GM23338 (cell line): ENCODE results near the gene PPP1R36. TPM values are rescaled to one million over a fixed set of nuclear protein-coding genes. Genes with fewer than 3 reads are reported as not detected.

ENCODE experiments used
- ATAC-seq: fragments of 200-7000 bp; cut with Tn5 transposase; 3 replicates; pipeline ENCODE4 v1.9.1; 2020
- DNase-seq: peaks from one replicate; pipeline ENCODE4 v3.0.0-alpha.2; 2015; ENCODE audit warnings: low spot score
- H2AFZ ChIP-seq: fragments of 200-600 bp; sonication (generic); 2 replicates; pipeline ENCODE4 v1.8.0; 2016; ENCODE audit warnings: antibody characterized with exemption, mild to moderate bottlenecking, moderate library complexity
- H3F3A ChIP-seq: fragments of 200-600 bp; sonication (generic); replicated peaks from 2 replicates; pipeline ENCODE4 v1.8.0; 2017; ENCODE audit warnings: antibody characterized with exemption, mixed run types, low read depth
- H3K27ac ChIP-seq: fragments of 200-600 bp; sonication (generic); 2 replicates; pipeline ENCODE4 v1.6.1; 2016; ENCODE audit warnings: low read depth
- H3K27me3 ChIP-seq: fragments of 200-600 bp; sonication (generic); 2 replicates; pipeline ENCODE4 v1.8.0; 2016; ENCODE audit warnings: mild to moderate bottlenecking, mixed run types, moderate library complexity; ENCODE audit not compliant: insufficient read depth
- H3K36me3 ChIP-seq: fragments of 200-600 bp; sonication (generic); 2 replicates; pipeline ENCODE4 v1.8.0; 2016; ENCODE audit warnings: mild to moderate bottlenecking; ENCODE audit not compliant: insufficient read depth
- H3K4me1 ChIP-seq: fragments of 200-600 bp; sonication (generic); 2 replicates; pipeline ENCODE4 v1.8.0; 2016; ENCODE audit warnings: mild to moderate bottlenecking, moderate library complexity; ENCODE audit not compliant: insufficient read depth
- H3K4me2 ChIP-seq: fragments of 200-600 bp; sonication (generic); 2 replicates; pipeline ENCODE4 v1.7.1; 2017; ENCODE audit warnings: mixed run types
- H3K4me3 ChIP-seq: fragments of 200-600 bp; sonication (generic); 2 replicates; pipeline ENCODE4 v1.6.1; 2016; ENCODE audit warnings: mixed run types
- H3K79me2 ChIP-seq: fragments of 200-600 bp; sonication (generic); replicated peaks from 2 replicates; pipeline ENCODE4 v1.8.0; 2017; ENCODE audit warnings: mild to moderate bottlenecking; ENCODE audit not compliant: insufficient read depth
- H3K9me2 ChIP-seq: fragments of 200-600 bp; sonication (generic); 2 replicates; pipeline ENCODE4 v1.8.0; 2017; ENCODE audit not compliant: insufficient read depth
- H4K20me1 ChIP-seq: fragments of 200-600 bp; sonication (generic); replicated peaks from 2 replicates; pipeline ENCODE4 v1.8.0; 2017; ENCODE audit warnings: mild to moderate bottlenecking; ENCODE audit not compliant: insufficient read depth
- H3K27ac Mint-ChIP-seq: 2 replicates; pipeline ENCODE4 v1.8.0; 2020; ENCODE audit warnings: inconsistent platforms, mild to moderate bottlenecking, moderate library complexity, mixed read lengths
- H3K27me3 Mint-ChIP-seq: 3 replicates; pipeline ENCODE4 v1.8.0; 2022; ENCODE audit warnings: low read depth, mild to moderate bottlenecking, moderate library complexity, mixed read lengths, inconsistent platforms; ENCODE audit not compliant: insufficient read depth, poor library complexity
- H3K36me3 Mint-ChIP-seq: 3 replicates; pipeline ENCODE4 v1.8.0; 2021; ENCODE audit warnings: low read depth, mild to moderate bottlenecking, inconsistent platforms, moderate library complexity, mixed read lengths
- H3K4me1 Mint-ChIP-seq: 3 replicates; pipeline ENCODE4 v1.8.0; 2020; ENCODE audit warnings: mild to moderate bottlenecking, inconsistent platforms, mixed read lengths
- H3K4me3 Mint-ChIP-seq: 3 replicates; pipeline ENCODE4 v1.8.0; 2021; ENCODE audit warnings: moderate library complexity, mild to moderate bottlenecking, inconsistent platforms, mixed read lengths
- H3K9me3 Mint-ChIP-seq: 3 replicates; pipeline ENCODE4 v1.8.0; 2020; ENCODE audit warnings: moderate library complexity, mild to moderate bottlenecking, inconsistent platforms, mixed read lengths
- CREB1 ChIP-seq: fragments of 250-450 bp; sonication (Bioruptor Pico); IDR thresholded peaks from 2 replicates; pipeline ENCODE4 v1.5.0; 2020; ENCODE audit warnings: low read depth, mild to moderate bottlenecking, moderate library complexity
- EZH2 ChIP-seq: fragments of 200-600 bp; sonication (generic); IDR thresholded peaks from one replicate; pipeline ENCODE4 v1.8.0; 2017; ENCODE audit warnings: antibody characterized with exemption, mild to moderate bottlenecking, low read depth; ENCODE audit not compliant: unreplicated experiment
- EZH2phosphoT487 ChIP-seq: fragments of 200-600 bp; sonication (generic); IDR thresholded peaks from one replicate; pipeline ENCODE4 v1.8.1; 2018; ENCODE audit warnings: antibody characterized with exemption; ENCODE audit not compliant: unreplicated experiment
- JUNB ChIP-seq: IDR thresholded peaks from one replicate; pipeline ENCODE4 v1.6.1; 2016; ENCODE audit warnings: antibody characterized with exemption; ENCODE audit not compliant: unreplicated experiment
- NANOG ChIP-seq: IDR thresholded peaks from 2 replicates; pipeline ENCODE4 v1.6.1; 2016; ENCODE audit warnings: antibody characterized with exemption, borderline replicate concordance
- POLR2AphosphoS5 ChIP-seq: IDR thresholded peaks from 2 replicates; pipeline ENCODE4 v1.6.1; 2016; ENCODE audit warnings: antibody characterized with exemption, low read depth
- STAT1 ChIP-seq: IDR thresholded peaks from one replicate; pipeline ENCODE4 v1.6.1; 2016; ENCODE audit warnings: antibody characterized with exemption; ENCODE audit not compliant: unreplicated experiment
- ZNF114 ChIP-seq: fragments of 250-450 bp; sonication (Bioruptor Pico); IDR thresholded peaks from 2 replicates; pipeline ENCODE4 v1.5.0; 2020; ENCODE audit warnings: mild to moderate bottlenecking, moderate library complexity
- ZNF331 ChIP-seq: fragments of 250-450 bp; sonication (Bioruptor Pico); IDR thresholded peaks from 2 replicates; pipeline ENCODE4 v1.5.0; 2020; ENCODE audit warnings: low read depth, mild to moderate bottlenecking, moderate library complexity
- polyA plus RNA-seq: library from polyadenylated mRNA; unstranded; fragments of >200 nt; fragmentation: Nextera tagmentation; extraction: Ambion mirVana; gene quantifications from 2 replicates; pipeline ENCODE4 v1.2.1, GENCODE V29; 2016
- total RNA-seq: library from RNA; depleted of rRNA; stranded (reverse); fragments of >200 nt; shearing (Covaris generic); gene quantifications from 2 replicates; pipeline ENCODE4 v1.2.3, GENCODE V29; 2014
- TF ChIP-seq, protein P1 (sequence below): fragments of 250-450 bp; sonication (Bioruptor Pico); IDR thresholded peaks from 2 replicates; pipeline ENCODE4 v1.5.0; 2020; ENCODE audit warnings: mild to moderate bottlenecking, moderate library complexity
- TF ChIP-seq, protein P2 (sequence below): IDR thresholded peaks from 2 replicates; pipeline ENCODE4 v1.6.1; 2016; ENCODE audit warnings: antibody characterized with exemption
- TF ChIP-seq, protein P3 (sequence below): IDR thresholded peaks from one replicate; pipeline ENCODE4 v1.6.1; 2018; ENCODE audit warnings: antibody characterized with exemption; ENCODE audit not compliant: unreplicated experiment
- TF ChIP-seq, protein P4 (sequence below), 2 experiments: fragments of 200-600 bp in 1 of 2; sonication (generic) in 1 of 2; conservative IDR thresholded peaks; 2 replicates each; pipeline versions ENCODE4 v1.5.1 to v1.6.1; 2016 to 2017; ENCODE audit warnings: antibody characterized with exemption in 2 of 2, low read depth in 2 of 2, mild to moderate bottlenecking in 2 of 2, moderate library complexity in 1 of 2

Gene PPP1R36
- total and polyA plus RNA-seq, 2 experiments from 2014 or later, result 0.42 to 1.4 TPM

DNA sequence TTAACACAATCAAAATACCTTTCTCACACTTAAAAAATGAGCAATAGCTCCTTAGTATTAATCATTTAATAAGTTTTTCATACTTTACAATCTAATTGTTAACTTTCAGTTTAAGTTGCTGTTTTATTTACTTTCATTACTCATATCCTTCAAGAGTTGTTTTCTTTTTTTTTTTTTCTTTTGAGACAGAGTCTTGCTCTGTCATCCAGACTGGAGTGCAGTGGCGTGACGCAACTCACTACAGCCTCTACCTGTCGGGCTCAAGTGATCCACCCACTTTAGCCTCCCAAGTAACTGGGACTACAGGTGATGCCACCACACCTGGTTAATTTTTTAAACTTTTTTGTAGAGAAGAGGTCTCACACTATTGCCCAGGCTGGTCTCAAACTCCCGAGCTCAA is 29.1 kb upstream of the PPP1R36 start:
- H3K4me3 ChIP-seq, result no peak overlapping the region
- no peaks in the 10 kb centered on the region; the same call in 1 of the 2 replicates for H3K36me3 ChIP-seq
- H3K4me1 ChIP-seq, result no peaks in the 10 kb centered on the region
- no peak overlapping the region for H3K4me2 ChIP-seq
- no peak overlapping the region for H3K4me3 Mint-ChIP-seq
- TF ChIP-seq, protein P1, sequence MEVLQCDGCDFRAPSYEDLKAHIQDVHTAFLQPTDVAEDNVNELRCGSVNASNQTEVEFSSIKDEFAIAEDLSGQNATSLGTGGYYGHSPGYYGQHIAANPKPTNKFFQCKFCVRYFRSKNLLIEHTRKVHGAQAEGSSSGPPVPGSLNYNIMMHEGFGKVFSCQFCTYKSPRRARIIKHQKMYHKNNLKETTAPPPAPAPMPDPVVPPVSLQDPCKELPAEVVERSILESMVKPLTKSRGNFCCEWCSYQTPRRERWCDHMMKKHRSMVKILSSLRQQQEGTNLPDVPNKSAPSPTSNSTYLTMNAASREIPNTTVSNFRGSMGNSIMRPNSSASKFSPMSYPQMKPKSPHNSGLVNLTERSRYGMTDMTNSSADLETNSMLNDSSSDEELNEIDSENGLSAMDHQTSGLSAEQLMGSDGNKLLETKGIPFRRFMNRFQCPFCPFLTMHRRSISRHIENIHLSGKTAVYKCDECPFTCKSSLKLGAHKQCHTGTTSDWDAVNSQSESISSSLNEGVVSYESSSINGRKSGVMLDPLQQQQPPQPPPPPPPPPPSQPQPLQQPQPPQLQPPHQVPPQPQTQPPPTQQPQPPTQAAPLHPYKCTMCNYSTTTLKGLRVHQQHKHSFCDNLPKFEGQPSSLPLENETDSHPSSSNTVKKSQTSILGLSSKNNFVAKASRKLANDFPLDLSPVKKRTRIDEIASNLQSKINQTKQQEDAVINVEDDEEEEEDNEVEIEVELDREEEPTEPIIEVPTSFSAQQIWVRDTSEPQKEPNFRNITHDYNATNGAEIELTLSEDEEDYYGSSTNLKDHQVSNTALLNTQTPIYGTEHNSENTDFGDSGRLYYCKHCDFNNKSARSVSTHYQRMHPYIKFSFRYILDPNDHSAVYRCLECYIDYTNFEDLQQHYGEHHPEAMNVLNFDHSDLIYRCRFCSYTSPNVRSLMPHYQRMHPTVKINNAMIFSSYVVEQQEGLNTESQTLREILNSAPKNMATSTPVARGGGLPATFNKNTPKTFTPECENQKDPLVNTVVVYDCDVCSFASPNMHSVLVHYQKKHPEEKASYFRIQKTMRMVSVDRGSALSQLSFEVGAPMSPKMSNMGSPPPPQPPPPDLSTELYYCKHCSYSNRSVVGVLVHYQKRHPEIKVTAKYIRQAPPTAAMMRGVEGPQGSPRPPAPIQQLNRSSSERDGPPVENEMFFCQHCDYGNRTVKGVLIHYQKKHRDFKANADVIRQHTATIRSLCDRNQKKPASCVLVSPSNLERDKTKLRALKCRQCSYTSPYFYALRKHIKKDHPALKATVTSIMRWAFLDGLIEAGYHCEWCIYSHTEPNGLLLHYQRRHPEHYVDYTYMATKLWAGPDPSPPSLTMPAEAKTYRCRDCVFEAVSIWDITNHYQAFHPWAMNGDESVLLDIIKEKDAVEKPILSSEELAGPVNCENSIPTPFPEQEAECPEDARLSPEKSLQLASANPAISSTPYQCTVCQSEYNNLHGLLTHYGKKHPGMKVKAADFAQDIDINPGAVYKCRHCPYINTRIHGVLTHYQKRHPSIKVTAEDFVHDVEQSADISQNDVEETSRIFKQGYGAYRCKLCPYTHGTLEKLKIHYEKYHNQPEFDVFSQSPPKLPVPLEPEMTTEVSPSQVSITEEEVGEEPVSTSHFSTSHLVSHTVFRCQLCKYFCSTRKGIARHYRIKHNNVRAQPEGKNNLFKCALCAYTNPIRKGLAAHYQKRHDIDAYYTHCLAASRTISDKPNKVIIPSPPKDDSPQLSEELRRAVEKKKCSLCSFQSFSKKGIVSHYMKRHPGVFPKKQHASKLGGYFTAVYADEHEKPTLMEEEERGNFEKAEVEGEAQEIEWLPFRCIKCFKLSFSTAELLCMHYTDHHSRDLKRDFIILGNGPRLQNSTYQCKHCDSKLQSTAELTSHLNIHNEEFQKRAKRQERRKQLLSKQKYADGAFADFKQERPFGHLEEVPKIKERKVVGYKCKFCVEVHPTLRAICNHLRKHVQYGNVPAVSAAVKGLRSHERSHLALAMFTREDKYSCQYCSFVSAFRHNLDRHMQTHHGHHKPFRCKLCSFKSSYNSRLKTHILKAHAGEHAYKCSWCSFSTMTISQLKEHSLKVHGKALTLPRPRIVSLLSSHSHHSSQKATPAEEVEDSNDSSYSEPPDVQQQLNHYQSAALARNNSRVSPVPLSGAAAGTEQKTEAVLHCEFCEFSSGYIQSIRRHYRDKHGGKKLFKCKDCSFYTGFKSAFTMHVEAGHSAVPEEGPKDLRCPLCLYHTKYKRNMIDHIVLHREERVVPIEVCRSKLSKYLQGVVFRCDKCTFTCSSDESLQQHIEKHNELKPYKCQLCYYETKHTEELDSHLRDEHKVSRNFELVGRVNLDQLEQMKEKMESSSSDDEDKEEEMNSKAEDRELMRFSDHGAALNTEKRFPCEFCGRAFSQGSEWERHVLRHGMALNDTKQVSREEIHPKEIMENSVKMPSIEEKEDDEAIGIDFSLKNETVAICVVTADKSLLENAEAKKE (CRISPR knock-in tag), result no peak
- TF ChIP-seq ZNF114 (CRISPR knock-in tag), result no peak
- TF ChIP-seq, protein P2, sequence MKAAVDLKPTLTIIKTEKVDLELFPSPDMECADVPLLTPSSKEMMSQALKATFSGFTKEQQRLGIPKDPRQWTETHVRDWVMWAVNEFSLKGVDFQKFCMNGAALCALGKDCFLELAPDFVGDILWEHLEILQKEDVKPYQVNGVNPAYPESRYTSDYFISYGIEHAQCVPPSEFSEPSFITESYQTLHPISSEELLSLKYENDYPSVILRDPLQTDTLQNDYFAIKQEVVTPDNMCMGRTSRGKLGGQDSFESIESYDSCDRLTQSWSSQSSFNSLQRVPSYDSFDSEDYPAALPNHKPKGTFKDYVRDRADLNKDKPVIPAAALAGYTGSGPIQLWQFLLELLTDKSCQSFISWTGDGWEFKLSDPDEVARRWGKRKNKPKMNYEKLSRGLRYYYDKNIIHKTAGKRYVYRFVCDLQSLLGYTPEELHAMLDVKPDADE, result no peak
- TF ChIP-seq EZH2, result no peak
- TF ChIP-seq, protein P3, sequence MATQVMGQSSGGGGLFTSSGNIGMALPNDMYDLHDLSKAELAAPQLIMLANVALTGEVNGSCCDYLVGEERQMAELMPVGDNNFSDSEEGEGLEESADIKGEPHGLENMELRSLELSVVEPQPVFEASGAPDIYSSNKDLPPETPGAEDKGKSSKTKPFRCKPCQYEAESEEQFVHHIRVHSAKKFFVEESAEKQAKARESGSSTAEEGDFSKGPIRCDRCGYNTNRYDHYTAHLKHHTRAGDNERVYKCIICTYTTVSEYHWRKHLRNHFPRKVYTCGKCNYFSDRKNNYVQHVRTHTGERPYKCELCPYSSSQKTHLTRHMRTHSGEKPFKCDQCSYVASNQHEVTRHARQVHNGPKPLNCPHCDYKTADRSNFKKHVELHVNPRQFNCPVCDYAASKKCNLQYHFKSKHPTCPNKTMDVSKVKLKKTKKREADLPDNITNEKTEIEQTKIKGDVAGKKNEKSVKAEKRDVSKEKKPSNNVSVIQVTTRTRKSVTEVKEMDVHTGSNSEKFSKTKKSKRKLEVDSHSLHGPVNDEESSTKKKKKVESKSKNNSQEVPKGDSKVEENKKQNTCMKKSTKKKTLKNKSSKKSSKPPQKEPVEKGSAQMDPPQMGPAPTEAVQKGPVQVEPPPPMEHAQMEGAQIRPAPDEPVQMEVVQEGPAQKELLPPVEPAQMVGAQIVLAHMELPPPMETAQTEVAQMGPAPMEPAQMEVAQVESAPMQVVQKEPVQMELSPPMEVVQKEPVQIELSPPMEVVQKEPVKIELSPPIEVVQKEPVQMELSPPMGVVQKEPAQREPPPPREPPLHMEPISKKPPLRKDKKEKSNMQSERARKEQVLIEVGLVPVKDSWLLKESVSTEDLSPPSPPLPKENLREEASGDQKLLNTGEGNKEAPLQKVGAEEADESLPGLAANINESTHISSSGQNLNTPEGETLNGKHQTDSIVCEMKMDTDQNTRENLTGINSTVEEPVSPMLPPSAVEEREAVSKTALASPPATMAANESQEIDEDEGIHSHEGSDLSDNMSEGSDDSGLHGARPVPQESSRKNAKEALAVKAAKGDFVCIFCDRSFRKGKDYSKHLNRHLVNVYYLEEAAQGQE, result no peak
- no peak for TF ChIP-seq ZNF331 (CRISPR knock-in tag)
- TF ChIP-seq STAT1, result no peak
- no peak for TF ChIP-seq NANOG
- TF ChIP-seq JUNB, result no peak
- TF ChIP-seq EZH2phosphoT487, result no peak
- TF ChIP-seq, protein P4, sequence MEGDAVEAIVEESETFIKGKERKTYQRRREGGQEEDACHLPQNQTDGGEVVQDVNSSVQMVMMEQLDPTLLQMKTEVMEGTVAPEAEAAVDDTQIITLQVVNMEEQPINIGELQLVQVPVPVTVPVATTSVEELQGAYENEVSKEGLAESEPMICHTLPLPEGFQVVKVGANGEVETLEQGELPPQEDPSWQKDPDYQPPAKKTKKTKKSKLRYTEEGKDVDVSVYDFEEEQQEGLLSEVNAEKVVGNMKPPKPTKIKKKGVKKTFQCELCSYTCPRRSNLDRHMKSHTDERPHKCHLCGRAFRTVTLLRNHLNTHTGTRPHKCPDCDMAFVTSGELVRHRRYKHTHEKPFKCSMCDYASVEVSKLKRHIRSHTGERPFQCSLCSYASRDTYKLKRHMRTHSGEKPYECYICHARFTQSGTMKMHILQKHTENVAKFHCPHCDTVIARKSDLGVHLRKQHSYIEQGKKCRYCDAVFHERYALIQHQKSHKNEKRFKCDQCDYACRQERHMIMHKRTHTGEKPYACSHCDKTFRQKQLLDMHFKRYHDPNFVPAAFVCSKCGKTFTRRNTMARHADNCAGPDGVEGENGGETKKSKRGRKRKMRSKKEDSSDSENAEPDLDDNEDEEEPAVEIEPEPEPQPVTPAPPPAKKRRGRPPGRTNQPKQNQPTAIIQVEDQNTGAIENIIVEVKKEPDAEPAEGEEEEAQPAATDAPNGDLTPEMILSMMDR (conservative IDR thresholded peaks at IDR 0.05; ENCODE audit: low read depth in 2 of 2), result no peak
- no peak for TF ChIP-seq CREB1 (CRISPR knock-in tag)
- TF ChIP-seq POLR2AphosphoS5, result no peak
- DNase-seq (no peak), ATAC-seq (no peak)
- H3K27ac Mint-ChIP-seq, result no peak overlapping the region
- H3K27ac ChIP-seq, result no peak overlapping the region
- no peak overlapping the region for H2AFZ ChIP-seq
- H3K36me3 Mint-ChIP-seq, result no peaks in the 10 kb centered on the region; the same call in 2 of the 3 replicates
- H3K9me2 ChIP-seq, result no peaks in the 10 kb centered on the region
- H3K27me3 ChIP-seq, result no peaks in the 10 kb centered on the region
- H3K27me3 Mint-ChIP-seq, result no peaks in the 10 kb centered on the region
- peaks cover 20% of the 10 kb centered on the region; the same call in 1 of the 2 replicates for H4K20me1 ChIP-seq
- H3K9me3 Mint-ChIP-seq, result no peaks in the 10 kb centered on the region; the same call in 2 of the 3 replicates
- no peaks in the 10 kb centered on the region for H3F3A ChIP-seq
- H3K4me1 Mint-ChIP-seq, result no peaks in the 10 kb centered on the region; the same call in 2 of the 3 replicates
- H3K79me2 ChIP-seq, result peaks cover 67% of the 10 kb centered on the region
